ENCODE data around the gene SOCS4.

DNA sequence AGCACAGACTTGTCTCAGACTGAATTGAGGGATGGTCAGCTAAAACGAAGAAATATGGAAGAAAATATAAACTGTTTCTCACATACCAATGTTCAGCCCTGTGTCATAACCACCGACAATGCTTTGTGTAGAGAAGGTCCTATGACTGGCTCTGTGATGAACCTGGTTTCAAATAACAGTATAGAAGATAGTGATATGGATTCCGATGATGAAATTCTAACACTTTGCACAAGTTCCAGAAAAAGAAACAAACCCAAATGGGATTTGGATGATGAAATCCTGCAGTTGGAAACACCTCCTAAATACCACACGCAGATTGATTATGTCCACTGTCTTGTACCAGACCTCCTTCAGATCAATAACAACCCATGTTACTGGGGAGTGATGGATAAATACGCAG, 16.5 kb downstream of the SOCS4 start:
- 0 out of 2 replicates have a peak, but pooled peaks have one; percentile 17 for TF ChIP-seq POLR2AphosphoS5 (IDR thresholded peaks at IDR 0.05; ENCODE audit: low read depth, low read length)
- TF ChIP-seq POLR2A (IDR thresholded peaks at IDR 0.05; ENCODE audit: low read depth, low read length), result no peak
- TF ChIP-seq TAF1 (IDR thresholded peaks at IDR 0.05; ENCODE audit: borderline replicate concordance, low read depth, low read length), result no peak

Data from GM12892 (cell line).